Ovary (tissue), 10 donors: ENCODE measurements around the gene BSPRY. TPM values are rescaled to one million over a fixed set of nuclear protein-coding genes. Genes with fewer than 3 reads are reported as not detected.

ENCODE experiments used
- DNase-seq, 5 donors: peaks; one replicate each; pipeline ENCODE4 v3.0.0-alpha.2; 2019 to 2020
- H3K27ac ChIP-seq, 2 donors: fragments of 200-600 bp; one replicate each; pipeline versions ENCODE4 v1.5.1 to v1.8.0; 2019 to 2022
- H3K27me3 ChIP-seq: fragments of 200-600 bp; one replicate; pipeline ENCODE4 v1.8.0; 2022
- H3K36me3 ChIP-seq: fragments of 200-600 bp; sonication (generic); one replicate; pipeline ENCODE4 v1.5.1; 2019
- H3K4me1 ChIP-seq: one replicate; pipeline ENCODE4 v1.8.1; 2013; ENCODE audit warnings: mild to moderate bottlenecking, moderate library complexity; ENCODE audit not compliant: insufficient read depth
- H3K4me3 ChIP-seq: fragments of 200-600 bp; sonication (generic); one replicate; pipeline ENCODE4 v1.5.1; 2017
- H3K9me3 ChIP-seq, 2 donors: fragments of 200-600 bp in 1 of 2; sonication (generic) in 1 of 2; one replicate each; pipeline versions ENCODE4 v1.5.1 to v1.8.1; 2013 to 2019; ENCODE audit warnings: mild to moderate bottlenecking in 1 of 2, moderate library complexity in 1 of 2
- EP300 ChIP-seq: sonication (generic); formaldehyde crosslinking; IDR thresholded peaks from one replicate; pipeline ENCODE4 v1.6.1; 2017; ENCODE audit warnings: antibody characterized with exemption
- POLR2A ChIP-seq: fragments of 450-650 bp; IDR thresholded peaks from one replicate; pipeline ENCODE4 v1.6.1; 2017; ENCODE audit warnings: antibody characterized with exemption, mild to moderate bottlenecking, moderate library complexity
- WGBS, 3 donors: extraction: QIAGEN DNeasy Blood & Tissue Kit in 1 of 3; methylation state at CpG; one replicate each; pipeline versions ENCODE4 v1.1.5 to v1.1.7; 2013 to 2017; 5-methylcytosine and 5-hydroxymethylcytosine counted together
- intact Hi-C, 4 donors: fragments of 100-400 bp; cut with DNase I; formaldehyde crosslinking; loops; one replicate each; pipeline versions ENCODE4 v1.11.0 to v1.15.1; 2022 to 2023
- long read RNA-seq, 3 donors: library from polyadenylated mRNA in 2 of 3; unstranded in 2 of 3; transcript quantifications; one replicate each; pipeline ENCODE4 v2.0.0 and lab custom pipeline, GENCODE V29; 2021 to 2026
- polyA plus RNA-seq, 2 donors: library from polyadenylated mRNA; stranded (reverse); fragments of 200-250 nt in 1 of 2; fragments of 350-450 nt in 1 of 2; fragmentation: Illumina TruSeq in 1 of 2; extraction: RNeasy Lipid Tissue Mini Kit (QIAGEN cat#74804) in 1 of 2; gene quantifications; one replicate each; pipeline ENCODE4 v1.2.3, GENCODE V29; 2013 to 2014
- total RNA-seq, 7 donors: library from RNA; depleted of rRNA in 2 of 7; stranded (reverse); fragments of >200 nt in 2 of 7; fragmentation: NEBNext Ultra II Directional in 3 of 7; extraction: Animal tissue kit (Norgen Biotek cat#: 25700) in 3 of 7; gene quantifications; one replicate each; pipeline versions ENCODE4 v1.1.0 to v1.2.4, GENCODE V29; 2016 to 2023
- TF ChIP-seq, protein P1 (sequence below), 3 donors: fragments of 450-650 bp in 2 of 3; fragments of 200-600 bp in 1 of 3; IDR thresholded peaks; one replicate each; pipeline versions ENCODE4 v1.5.1 to v1.8.0; 2016 to 2022; ENCODE audit warnings: antibody characterized with exemption in 3 of 3, mild to moderate bottlenecking in 1 of 3
- donor health status: DM: no; HTN: no; CAD: no; lungs with moderate emphysema.
- donor health status: DM: no; HTN: no; CAD: no.
- donor health status: Bipolar disorder and iron deficiency.
- donor health status: DM: yes; HTN: yes; CAD: no.
- donor health status: DM: no; HTN: no; CAD: no.
- donor health status: DM: yes; HTN: yes; CAD: no.

The BSPRY gene
- total RNA-seq (1 to 10 TPM in 1 of 7 donors, under 1 TPM in 5, not detected in 1; 0.10 to 6.9 (median 0.41) TPM), polyA plus RNA-seq (under 1 TPM; 0.11 to 0.47 TPM)
- long read RNA-seq, donor 1, partial matches to known transcripts: 0 of 1 reads
- long read RNA-seq, donor 1, other reads (novel, unspliced or antisense): 1 of 1 reads
- long read RNA-seq, donor 2, transcript BSPRY-201 (6 exons, 2,339 nt): major isoform, 6 of 7 reads
- long read RNA-seq, donor 2, partial matches to known transcripts: 0 of 7 reads
- long read RNA-seq, donor 2, other reads (novel, unspliced or antisense): 0 of 7 reads
- long read RNA-seq, donor 3, partial matches to known transcripts: 0 of 1 reads
- long read RNA-seq, donor 3, other reads (novel, unspliced or antisense): 0 of 1 reads

DNA sequence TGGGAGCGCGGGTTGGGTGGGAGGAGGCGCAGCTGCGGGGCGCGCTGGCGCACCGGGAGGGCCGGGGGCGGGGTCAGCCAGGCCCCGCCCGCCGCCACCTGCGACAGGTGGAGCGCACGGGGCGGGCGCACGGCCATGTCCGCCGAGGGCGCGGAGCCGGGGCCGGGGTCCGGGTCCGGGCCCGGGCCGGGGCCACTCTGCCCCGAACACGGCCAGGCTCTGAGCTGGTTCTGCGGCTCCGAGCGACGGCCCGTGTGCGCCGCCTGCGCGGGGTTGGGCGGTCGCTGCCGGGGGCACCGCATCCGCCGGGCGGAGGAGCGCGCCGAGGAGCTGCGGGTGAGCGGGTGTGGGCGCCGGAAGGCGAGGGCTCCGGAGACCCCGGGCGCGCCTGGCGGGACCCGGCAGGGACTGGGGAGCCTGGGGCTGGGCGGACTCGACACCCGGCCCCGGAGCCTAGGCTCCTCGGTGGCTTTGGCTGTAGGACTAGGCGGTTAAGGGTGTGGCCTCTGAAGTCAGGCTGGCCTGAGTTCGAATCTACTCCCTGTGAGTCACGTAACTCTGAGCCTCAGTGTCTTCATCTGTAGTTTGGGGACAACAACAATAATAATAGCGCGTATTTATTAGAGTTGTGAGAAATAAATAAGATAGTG, at the start of gene BSPRY:
Gene BSPRY, plus strand, starts transcription at position 97 of the 650 bp plus-strand sequence. Its CDS starts 39 bp downstream, at position 136.
- H3K27me3 ChIP-seq: no peaks in the 10 kb centered on the region
- DNase-seq: no peak
- no peak within 1 kb of the TSS for H3K27ac ChIP-seq
- TF ChIP-seq, protein P1, sequence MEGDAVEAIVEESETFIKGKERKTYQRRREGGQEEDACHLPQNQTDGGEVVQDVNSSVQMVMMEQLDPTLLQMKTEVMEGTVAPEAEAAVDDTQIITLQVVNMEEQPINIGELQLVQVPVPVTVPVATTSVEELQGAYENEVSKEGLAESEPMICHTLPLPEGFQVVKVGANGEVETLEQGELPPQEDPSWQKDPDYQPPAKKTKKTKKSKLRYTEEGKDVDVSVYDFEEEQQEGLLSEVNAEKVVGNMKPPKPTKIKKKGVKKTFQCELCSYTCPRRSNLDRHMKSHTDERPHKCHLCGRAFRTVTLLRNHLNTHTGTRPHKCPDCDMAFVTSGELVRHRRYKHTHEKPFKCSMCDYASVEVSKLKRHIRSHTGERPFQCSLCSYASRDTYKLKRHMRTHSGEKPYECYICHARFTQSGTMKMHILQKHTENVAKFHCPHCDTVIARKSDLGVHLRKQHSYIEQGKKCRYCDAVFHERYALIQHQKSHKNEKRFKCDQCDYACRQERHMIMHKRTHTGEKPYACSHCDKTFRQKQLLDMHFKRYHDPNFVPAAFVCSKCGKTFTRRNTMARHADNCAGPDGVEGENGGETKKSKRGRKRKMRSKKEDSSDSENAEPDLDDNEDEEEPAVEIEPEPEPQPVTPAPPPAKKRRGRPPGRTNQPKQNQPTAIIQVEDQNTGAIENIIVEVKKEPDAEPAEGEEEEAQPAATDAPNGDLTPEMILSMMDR (IDR thresholded peaks at IDR 0.05): no peak
- TF ChIP-seq POLR2A (no peak), EP300 (no peak)
- peaks cover 2% of the 10 kb centered on the region for H3K4me1 ChIP-seq
- peak within 1 kb of the TSS; percentile 31 for H3K4me3 ChIP-seq
- intact Hi-C loops: no loop called here
- 1 to 2% (median 1%) methylated on average over 23 to 71 of the region's 71 CpGs for WGBS, 3 donors
- no peaks in the 10 kb centered on the region for H3K36me3 ChIP-seq
- H3K9me3 ChIP-seq: no peaks in the 10 kb centered on the region

DNA sequence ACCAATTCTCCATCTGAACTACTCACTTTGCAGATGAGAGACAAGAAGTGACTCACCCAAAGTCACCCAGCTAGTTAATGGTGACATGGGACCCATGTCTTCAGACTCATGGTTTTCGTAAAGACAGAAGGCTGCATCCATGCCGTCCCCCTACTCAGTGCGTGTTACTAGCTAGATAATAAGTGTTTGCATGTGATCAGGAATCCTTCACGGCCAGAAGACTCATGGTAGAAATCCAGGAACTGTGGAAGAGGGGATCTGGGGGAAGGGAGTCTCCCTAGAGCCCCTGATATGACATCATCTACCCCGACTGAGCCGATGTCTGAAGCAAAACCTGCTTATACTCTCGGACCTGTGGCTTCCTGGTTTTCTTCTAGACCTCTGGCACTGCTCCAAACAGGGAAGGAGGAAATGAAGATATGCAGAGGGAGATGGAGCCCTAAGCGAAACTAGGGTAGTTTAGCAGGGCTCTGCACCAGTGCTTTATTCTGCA, 49.5 kb upstream of the BSPRY start:
- Histone ChIP-seq H3K4me3 (no peak overlapping the region), H3K27me3 (no peaks in the 10 kb centered on the region), H3K9me3 (no peaks in the 10 kb centered on the region), H3K36me3 (no peaks in the 10 kb centered on the region), H3K27ac (no peak overlapping the region), H3K4me1 (no peaks in the 10 kb centered on the region)
- intact Hi-C loops: loop anchor here in 1 of 4 donors (10.0 kb wide), 1 partner anchor 105 kb away; the partner anchor contains the start of gene ALAD
- WGBS, 3 donors: 23 to 30% (median 24%) methylated on average over 8 of the region's 8 CpGs
- DNase-seq: no peak
- TF ChIP-seq POLR2A (no peak), EP300 (no peak)
- TF ChIP-seq, protein P1 (IDR thresholded peaks at IDR 0.05): no peak

DNA sequence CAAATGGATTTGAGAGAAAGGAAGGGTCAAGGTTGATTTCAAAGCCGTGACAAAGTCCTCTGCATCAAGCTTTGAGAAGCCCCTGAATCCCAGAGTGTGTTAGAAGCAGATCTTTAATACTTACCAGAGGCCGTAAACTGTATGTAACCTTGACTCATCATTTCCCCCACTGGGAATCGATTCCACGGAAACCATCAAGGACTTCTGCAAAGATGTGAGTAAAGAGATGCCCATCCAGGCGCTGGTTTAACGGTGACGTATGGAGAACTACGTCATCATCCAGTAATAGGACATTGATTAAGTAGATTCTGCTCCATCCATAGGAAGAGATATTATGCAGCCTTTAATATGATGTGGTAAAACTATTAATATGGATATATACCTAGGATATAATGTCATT, 47.8 kb upstream of the BSPRY start:
- H3K36me3 ChIP-seq: no peaks in the 10 kb centered on the region
- intact Hi-C loops: loop anchor here in 1 of 4 donors (10.0 kb wide), 1 partner anchor 103 kb away; the partner anchor contains the start of gene ALAD
- H3K27ac ChIP-seq: no peak overlapping the region
- TF ChIP-seq, protein P1 (IDR thresholded peaks at IDR 0.05): no peak
- TF ChIP-seq POLR2A: no peak
- no peak for TF ChIP-seq EP300
- DNase-seq: no peak
- H3K4me3 ChIP-seq: no peak overlapping the region
- no peaks in the 10 kb centered on the region for H3K9me3 ChIP-seq
- 81 to 88% (median 82%) methylated on average over 8 of the region's 8 CpGs for WGBS, 3 donors
- H3K4me1 ChIP-seq: no peaks in the 10 kb centered on the region
- no peaks in the 10 kb centered on the region for H3K27me3 ChIP-seq

DNA sequence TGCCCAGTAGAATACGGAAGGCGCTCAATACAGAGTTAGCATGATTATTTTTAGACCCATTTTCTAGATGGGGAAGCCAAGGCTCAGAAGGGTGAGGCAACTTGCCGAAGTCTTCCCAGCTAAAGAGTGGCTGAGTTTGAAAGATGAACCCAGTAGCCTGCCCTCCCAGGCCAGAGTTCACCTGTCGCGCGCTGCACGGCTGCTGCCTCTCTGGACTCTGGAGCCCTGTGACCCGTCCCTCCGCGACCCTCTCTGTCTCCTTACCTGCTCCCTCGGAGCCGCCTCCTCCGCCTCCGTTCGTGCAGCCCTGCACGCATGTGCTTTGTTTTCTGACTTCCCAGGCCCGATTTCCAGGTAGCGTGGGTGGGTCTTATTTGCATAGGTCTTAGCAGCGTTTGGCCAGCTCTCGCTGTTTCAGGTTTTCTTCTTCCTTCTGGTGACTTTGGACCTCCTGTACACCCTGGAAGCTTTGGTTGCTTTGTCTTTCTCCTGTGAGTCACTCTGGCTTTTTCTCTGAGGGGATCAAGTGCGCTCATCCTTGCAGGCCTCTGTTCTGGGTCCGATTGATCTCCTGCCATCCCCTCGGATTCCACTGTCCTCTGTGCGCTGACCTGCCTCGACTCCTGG, 46.4 kb upstream of the BSPRY start, which contains the start of gene RNF183:
Gene RNF183, minus strand, starts transcription at position 585 of the 627 bp plus-strand sequence. CDS start 5,192 bp downstream, outside the sequence.
- WGBS, 3 donors: 70 to 79% (median 78%) methylated on average over 25 of the region's 25 CpGs
- TF ChIP-seq, protein P1 (IDR thresholded peaks at IDR 0.05): no peak
- TF ChIP-seq EP300: no peak
- TF ChIP-seq POLR2A: no peak
- no peaks in the 10 kb centered on the region for H3K9me3 ChIP-seq
- intact Hi-C loops: loop anchor here in 1 of 4 donors (10.0 kb wide), 1 partner anchor 102 kb away; the partner anchor contains the start of gene ALAD
- H3K4me1 ChIP-seq: no peaks in the 10 kb centered on the region
- H3K36me3 ChIP-seq: no peaks in the 10 kb centered on the region
- H3K27ac ChIP-seq: no peak within 1 kb of the TSS
- no peak for DNase-seq
- H3K4me3 ChIP-seq: no peak within 1 kb of the TSS
- H3K27me3 ChIP-seq: no peaks in the 10 kb centered on the region
